WTC11 (cell line): Measurements from ENCODE around the gene CDK10. TPM values are rescaled to one million over a fixed set of nuclear protein-coding genes. Genes with fewer than 3 reads are reported as not detected.

ENCODE experiments used
- total RNA-seq: library from RNA; stranded (reverse); gene quantifications from 3 replicates; pipeline ENCODE4 v1.2.3, GENCODE V29; 2021

Gene CDK10
- total RNA-seq, 1 experiment from 2014 or later, result 102 TPM

Other genes with a start within 250 kb of the CDK10 start
- gene ANKRD11, start 196.1 kb upstream of the CDK10 start, total RNA-seq, result 142 to 184 TPM (median 146 TPM) in 3 replicates
- gene SPG7, start 178.3 kb upstream of the CDK10 start, total RNA-seq, result 132 to 141 TPM (median 133 TPM) in 3 replicates
- 2,631 to 3,314 TPM (median 3,295 TPM) in 3 replicates for gene RPL13, start 126.0 kb upstream of the CDK10 start, total RNA-seq
- gene CPNE7, start 110.9 kb upstream of the CDK10 start, total RNA-seq, result 42.6 to 62.4 TPM (median 55.6 TPM) in 3 replicates
- gene DPEP1, start 73.0 kb upstream of the CDK10 start, total RNA-seq, result 13.6 to 26.5 TPM (median 24.7 TPM) in 3 replicates
- 69.0 to 76.6 TPM (median 76.0 TPM) in 3 replicates for gene CHMP1A, start 29.0 kb upstream of the CDK10 start, total RNA-seq
- gene SPATA33, start 28.9 kb upstream of the CDK10 start, total RNA-seq, result 12.0 to 12.8 TPM (median 12.2 TPM) in 3 replicates
- gene SPATA2L, start 15.0 kb downstream of the CDK10 start, total RNA-seq, result 12.1 to 15.7 TPM (median 14.1 TPM) in 3 replicates
- gene VPS9D1, start 34.2 kb downstream of the CDK10 start, total RNA-seq, result 3.8 to 5.6 TPM (median 4.2 TPM) in 3 replicates
- gene ZNF276, start 34.8 kb downstream of the CDK10 start, total RNA-seq, result 13.9 to 17.2 TPM (median 16.6 TPM) in 3 replicates
- 90.5 to 98.7 TPM (median 90.8 TPM) in 3 replicates for gene FANCA, start 130.0 kb downstream of the CDK10 start, total RNA-seq
- gene SPIRE2, start 141.8 kb downstream of the CDK10 start, total RNA-seq, result 19.7 to 21.1 TPM (median 20.5 TPM) in 3 replicates
- gene TCF25, start 186.9 kb downstream of the CDK10 start, total RNA-seq, result 113 to 155 TPM (median 127 TPM) in 3 replicates
- 3.4 to 3.8 TPM (median 3.5 TPM) in 3 replicates for gene MC1R, start 232.2 kb downstream of the CDK10 start, total RNA-seq
- gene TUBB3, start 236.7 kb downstream of the CDK10 start, total RNA-seq, result 150 to 209 TPM (median 163 TPM) in 3 replicates